PFSK-1 (cell line): ENCODE data around the gene OTUD4.

ENCODE experiments used
- FOXP2 ChIP-seq: optimal IDR thresholded peaks from 2 replicates; pipeline ENCODE3; 2011; ENCODE audit warnings: borderline replicate concordance, control low read depth, inconsistent platforms; ENCODE audit not compliant: insufficient read depth; ENCODE audit errors: extremely low read length, extremely low read depth
- POLR2AphosphoS5 ChIP-seq: IDR thresholded peaks from 2 replicates; pipeline ENCODE4 v1.6.1; 2012; ENCODE audit warnings: low read depth, mild to moderate bottlenecking, control low read depth, low read length, moderate library complexity
- SIN3A ChIP-seq: IDR thresholded peaks from 2 replicates; pipeline ENCODE4 v1.6.1; 2012; ENCODE audit warnings: mild to moderate bottlenecking, low read length, moderate library complexity, borderline replicate concordance; ENCODE audit not compliant: insufficient read depth
- TAF1 ChIP-seq: IDR thresholded peaks from 2 replicates; pipeline ENCODE4 v1.6.1; 2012; ENCODE audit warnings: low read length, control low read depth, borderline replicate concordance; ENCODE audit not compliant: insufficient read depth
- TF ChIP-seq, protein P1 (sequence below), 2 experiments: IDR thresholded peaks; 2 replicates each; pipeline versions ENCODE4 v1.6.1 to v1.8.0; 2011 to 2012; ENCODE audit warnings: low read depth in 2 of 2, low read length in 2 of 2, control low read depth in 1 of 2, inconsistent platforms in 1 of 2, mild to moderate bottlenecking in 1 of 2, moderate library complexity in 1 of 2; ENCODE audit not compliant: insufficient read depth in 1 of 2

DNA sequence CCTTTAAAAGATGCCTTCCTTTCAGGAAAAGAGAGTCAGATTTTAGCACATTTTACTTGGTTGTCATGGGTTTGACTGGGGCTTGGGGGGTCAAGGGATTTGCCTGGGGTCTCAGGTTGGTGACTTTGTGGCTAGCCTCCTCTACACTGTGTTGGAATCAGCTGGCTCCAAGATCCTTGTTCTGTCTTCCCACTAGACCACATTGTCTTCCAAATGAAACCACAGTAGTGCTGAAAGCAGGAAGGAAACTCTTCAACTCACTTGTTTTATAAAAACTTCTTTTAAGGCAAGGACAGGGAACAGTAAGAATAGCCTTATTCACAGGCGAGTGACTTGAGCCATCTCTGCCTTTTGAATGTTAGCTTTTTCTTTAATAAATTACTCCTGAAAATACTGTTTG, 37.0 kb upstream of the OTUD4 start:
- TF ChIP-seq POLR2AphosphoS5 (no peak), SIN3A (no peak), TAF1 (no peak), FOXP2 (no peak)
- TF ChIP-seq, protein P1, sequence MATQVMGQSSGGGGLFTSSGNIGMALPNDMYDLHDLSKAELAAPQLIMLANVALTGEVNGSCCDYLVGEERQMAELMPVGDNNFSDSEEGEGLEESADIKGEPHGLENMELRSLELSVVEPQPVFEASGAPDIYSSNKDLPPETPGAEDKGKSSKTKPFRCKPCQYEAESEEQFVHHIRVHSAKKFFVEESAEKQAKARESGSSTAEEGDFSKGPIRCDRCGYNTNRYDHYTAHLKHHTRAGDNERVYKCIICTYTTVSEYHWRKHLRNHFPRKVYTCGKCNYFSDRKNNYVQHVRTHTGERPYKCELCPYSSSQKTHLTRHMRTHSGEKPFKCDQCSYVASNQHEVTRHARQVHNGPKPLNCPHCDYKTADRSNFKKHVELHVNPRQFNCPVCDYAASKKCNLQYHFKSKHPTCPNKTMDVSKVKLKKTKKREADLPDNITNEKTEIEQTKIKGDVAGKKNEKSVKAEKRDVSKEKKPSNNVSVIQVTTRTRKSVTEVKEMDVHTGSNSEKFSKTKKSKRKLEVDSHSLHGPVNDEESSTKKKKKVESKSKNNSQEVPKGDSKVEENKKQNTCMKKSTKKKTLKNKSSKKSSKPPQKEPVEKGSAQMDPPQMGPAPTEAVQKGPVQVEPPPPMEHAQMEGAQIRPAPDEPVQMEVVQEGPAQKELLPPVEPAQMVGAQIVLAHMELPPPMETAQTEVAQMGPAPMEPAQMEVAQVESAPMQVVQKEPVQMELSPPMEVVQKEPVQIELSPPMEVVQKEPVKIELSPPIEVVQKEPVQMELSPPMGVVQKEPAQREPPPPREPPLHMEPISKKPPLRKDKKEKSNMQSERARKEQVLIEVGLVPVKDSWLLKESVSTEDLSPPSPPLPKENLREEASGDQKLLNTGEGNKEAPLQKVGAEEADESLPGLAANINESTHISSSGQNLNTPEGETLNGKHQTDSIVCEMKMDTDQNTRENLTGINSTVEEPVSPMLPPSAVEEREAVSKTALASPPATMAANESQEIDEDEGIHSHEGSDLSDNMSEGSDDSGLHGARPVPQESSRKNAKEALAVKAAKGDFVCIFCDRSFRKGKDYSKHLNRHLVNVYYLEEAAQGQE (IDR thresholded peaks at IDR 0.05; ENCODE audit: insufficient read depth in 1 of 2, low read depth in 2 of 2, low read length in 2 of 2): no peak
